Measurements from ENCODE around the gene DEPP1. TPM values are rescaled to one million over a fixed set of nuclear protein-coding genes. Genes with fewer than 3 reads are reported as not detected.

The DEPP1 gene
- total and polyA plus RNA-seq, 2 donors (not counting 3 experiments of a cell fraction or from before 2014, with no cell fraction given), result 364 to 951 TPM

DNA sequence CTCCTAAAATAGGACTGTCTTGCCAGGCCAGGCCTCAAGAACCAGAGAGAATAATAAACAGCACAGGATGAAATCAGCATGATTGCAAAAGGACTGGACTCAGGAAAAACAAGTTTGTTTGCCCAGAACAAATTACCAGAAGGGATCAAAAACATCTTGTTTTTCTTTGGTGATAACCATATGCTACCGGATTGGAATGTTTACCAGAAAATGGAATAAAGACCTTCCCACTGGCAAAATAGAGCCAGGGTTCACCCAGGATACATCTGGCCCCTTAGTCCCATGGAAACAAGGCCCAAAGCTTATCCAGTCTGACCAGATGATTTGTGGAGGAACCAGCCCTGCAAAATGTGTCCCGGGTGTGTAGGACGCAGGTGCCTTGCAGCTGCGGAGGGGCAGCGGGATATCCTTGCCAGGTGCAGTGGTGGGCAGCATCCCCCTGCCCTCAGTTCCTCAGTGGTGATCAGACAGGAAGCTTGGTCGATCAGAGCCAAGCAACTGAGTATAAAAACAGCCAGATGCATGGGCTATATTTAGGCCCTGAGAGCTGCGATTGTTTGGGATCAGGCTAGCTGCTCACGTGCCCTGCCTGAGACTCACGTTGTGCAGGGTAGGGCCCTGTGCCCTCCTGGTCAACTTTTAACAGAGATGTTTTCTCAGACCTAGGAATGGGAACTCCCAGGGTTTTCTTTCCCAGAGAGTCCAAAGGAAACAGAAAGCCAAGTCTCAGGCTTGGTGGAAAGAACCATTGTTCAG lies 17.5 kb upstream of the DEPP1 start:
- DNase-seq (ENCODE audit: low read depth, low spot score), result peak; percentile 99
- peak overlapping the region; percentile 20 for H2AFZ ChIP-seq (ENCODE audit: low read depth, low read length)
- intact Hi-C loops (cut with micrococcal nuclease), result loop anchor here (1.0 kb wide), 2 partner anchors 11 to 18 kb away; partner anchors contain the start of gene DEPP1

More for the DNA sequence above, 17.5 kb upstream of the DEPP1 start:
- Histone ChIP-seq H3K79me2 (ENCODE audit: control insufficient read depth, insufficient read depth, low read length) (peaks cover under 1% of the 10 kb centered on the region), H3K9ac (replicated peaks; ENCODE audit: extremely low read depth, insufficient read depth, low read length) (peak overlapping the region; percentile 53), H3K4me3 (replicated peaks in 1 of 3; ENCODE audit: insufficient read depth in 1 of 3, low read depth in 1 of 3, low read length in 3 of 3) (no peak overlapping the region), H4K20me1 (replicated peaks; ENCODE audit: control insufficient read depth, extremely low read depth, insufficient read depth, low read length) (no peaks in the 10 kb centered on the region), H3K27me3 (ENCODE audit: control insufficient read depth in 2 of 2, insufficient read depth in 2 of 2, low read length in 2 of 2) (no peaks in the 10 kb centered on the region), H3K27ac (ENCODE audit: insufficient read depth, low read depth, low read length) (peak overlapping the region; percentile 73), H3K9me1 (replicated peaks; ENCODE audit: control insufficient read depth, extremely low read depth, insufficient read depth, low read length) (no peaks in the 10 kb centered on the region), H3K36me3 (ENCODE audit: control insufficient read depth in 2 of 2, extremely low read depth in 1 of 2, insufficient read depth in 2 of 2, low read length in 2 of 2) (no peaks in the 10 kb centered on the region), H3K9me3 (replicated peaks; ENCODE audit: control insufficient read depth, insufficient read depth, low read length) (no peaks in the 10 kb centered on the region), H3K4me1 (ENCODE audit: control insufficient read depth, extremely low read depth, insufficient read depth, low read length) (peaks cover 26% of the 10 kb centered on the region), H3K4me2 (ENCODE audit: insufficient read depth, low read length) (no peak overlapping the region)
- dilution Hi-C loops (cut with MboI; ENCODE audit: extremely low pct_ligation_motif_present, low sequenced_read_pairs), result no loop called here
- POLR2A ChIA-PET, result interaction anchor here (0.6 to 2.8 kb wide), 4 partner anchors 15 to 1588 kb away, joined by 3 to 48 read pairs (median 15); partner anchors contain the start of gene DEPP1
- peak; percentile 34 for TF ChIP-seq JUN (IDR thresholded peaks at IDR 0.05; ENCODE audit: borderline replicate concordance, insufficient read depth, insufficient read length, low read depth)
- no peak for TF ChIP-seq CTCF (IDR thresholded peaks at IDR 0.05; ENCODE audit: extremely low read depth in 1 of 2, insufficient read depth in 1 of 2, low read depth in 1 of 2, low read length in 2 of 2)
- peak; percentile 71 for TF ChIP-seq MAX (IDR thresholded peaks at IDR 0.05; ENCODE audit: insufficient read depth, insufficient read length)
- peak; percentile 33 for TF ChIP-seq POLR2A (IDR thresholded peaks at IDR 0.05; ENCODE audit: low read depth, low read length)
- no peak for TF ChIP-seq FOS (IDR thresholded peaks at IDR 0.05; ENCODE audit: borderline replicate concordance, insufficient read depth, low read length)
- peak; percentile 51 for TF ChIP-seq GATA2 (IDR thresholded peaks at IDR 0.05; ENCODE audit: insufficient read depth, insufficient read length, low read depth, low read length)
- no peak for TF ChIP-seq MYC (IDR thresholded peaks at IDR 0.05; ENCODE audit: low read depth, low read length)
- TF ChIP-seq POLR2AphosphoS5 (IDR thresholded peaks at IDR 0.05; ENCODE audit: insufficient read depth, low read depth, low read length), result peak; percentile 51
- TF ChIP-seq EZH2 (IDR thresholded peaks at IDR 0.05; ENCODE audit: borderline replicate concordance, low read depth, low read length, severe bottlenecking), result no peak
- peak; percentile 95 for FAIRE-seq
- no TSS peak for BruUV-seq (replicated peaks)
- CTCF ChIA-PET, result interaction anchor here (1.8 to 2.9 kb wide), 5 partner anchors 15 to 64 kb away, joined by 7 to 17 read pairs (median 8); partner anchors contain the start of gene DEPP1
